ENCODE measurements around the gene STK4. TPM values are rescaled to one million over a fixed set of nuclear protein-coding genes. Genes with fewer than 3 reads are reported as not detected.
"Not testable (repeated sequence)": the region's sequence is repeated elsewhere in the genome, so short reads cannot be mapped to it uniquely, and the experiment has no call there.

STK4 gene
- total RNA-seq, 1 donor from 2014 or later: 12.7 TPM

- DNase-seq (ENCODE audit: low read depth in 2 of 2): no peak
Observed at GRCh38 chr20:45053430-45054351, 87.4 kb downstream of the STK4 start.

DNA sequence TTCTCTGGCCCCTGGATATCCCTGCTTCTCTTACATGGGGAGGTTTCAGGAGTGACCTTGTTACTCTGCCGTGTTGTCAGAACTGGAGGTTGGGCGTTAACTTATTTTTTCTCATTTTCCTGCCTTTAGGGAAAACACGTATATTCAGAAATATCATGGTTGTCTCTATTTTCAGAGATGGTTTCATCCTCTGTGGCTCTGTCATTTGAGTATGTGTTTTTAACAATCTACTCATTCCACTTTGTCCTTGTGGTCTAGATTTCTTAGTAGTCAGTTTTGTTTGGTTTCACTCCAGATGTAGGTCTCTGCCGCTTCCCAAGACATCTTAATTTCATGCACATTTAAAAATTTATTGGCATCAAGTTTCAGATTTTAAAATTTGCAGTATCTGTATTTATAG lies 88.7 kb downstream of the STK4 start:
- DNase-seq (ENCODE audit: low read depth in 2 of 2): no peak

GRCh38 chr20:45056473-45057173 lies 90.3 kb downstream of the STK4 start:
- no peak for DNase-seq (ENCODE audit: low read depth in 2 of 2)

GRCh38 chr20:45058168-45058850 lies 92.0 kb downstream of the STK4 start:
- no peak for DNase-seq (ENCODE audit: low read depth in 2 of 2)

DNA sequence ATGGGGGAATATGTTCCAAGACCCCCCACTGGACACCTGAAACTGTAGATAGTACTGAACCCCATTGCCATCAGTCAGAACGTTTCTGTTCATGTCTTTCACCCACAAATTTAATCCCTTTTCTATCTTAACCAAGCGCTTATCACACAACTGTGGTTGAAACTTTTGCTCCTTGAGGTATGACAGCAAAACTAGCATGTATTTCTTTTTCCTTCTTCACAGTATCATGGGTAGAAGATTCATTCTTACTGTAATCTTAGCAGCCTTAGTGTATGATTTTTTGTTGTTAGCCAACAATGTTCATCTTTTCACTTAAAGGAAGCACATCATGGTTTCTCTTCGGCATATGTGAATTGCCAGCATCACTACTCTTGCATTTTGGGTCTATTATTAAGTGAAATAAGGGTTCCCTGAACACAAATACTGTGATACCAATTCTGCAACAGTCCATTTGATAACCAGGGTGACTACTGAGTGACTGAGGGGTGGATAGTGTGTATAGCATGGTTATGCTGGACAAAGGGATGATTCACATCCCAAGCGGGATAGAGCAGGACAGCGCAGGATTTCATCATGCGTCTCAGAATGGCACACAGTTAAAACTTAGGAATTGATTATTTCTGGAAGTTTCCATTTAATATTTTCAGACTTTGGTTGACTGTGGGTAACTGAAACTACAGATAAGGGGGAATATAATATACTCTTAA lies 92.9 kb downstream of the STK4 start:
- DNase-seq (ENCODE audit: low read depth in 2 of 2): peak in 1 of 2 donors; percentile 79

DNA sequence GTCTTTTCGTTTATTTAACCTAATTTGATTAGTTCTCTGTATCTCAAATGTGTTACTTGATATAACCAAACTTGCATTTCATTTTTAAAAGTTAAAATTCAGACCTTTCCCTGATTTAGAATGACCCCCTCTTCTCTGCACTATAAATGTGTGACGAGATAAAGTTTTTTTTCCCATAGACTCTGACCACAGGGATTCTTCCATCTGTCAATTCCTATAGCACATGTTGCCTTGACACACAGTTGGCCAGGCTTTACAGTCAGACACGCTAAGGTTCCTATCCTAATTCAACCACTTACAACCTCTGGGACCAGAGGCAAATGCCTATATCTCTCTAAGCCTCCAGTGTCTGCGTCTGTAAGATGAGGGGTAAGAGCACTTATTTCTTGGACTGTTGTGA lies 94.0 kb downstream of the STK4 start:
- no peak for DNase-seq (ENCODE audit: low read depth in 2 of 2)

DNA sequence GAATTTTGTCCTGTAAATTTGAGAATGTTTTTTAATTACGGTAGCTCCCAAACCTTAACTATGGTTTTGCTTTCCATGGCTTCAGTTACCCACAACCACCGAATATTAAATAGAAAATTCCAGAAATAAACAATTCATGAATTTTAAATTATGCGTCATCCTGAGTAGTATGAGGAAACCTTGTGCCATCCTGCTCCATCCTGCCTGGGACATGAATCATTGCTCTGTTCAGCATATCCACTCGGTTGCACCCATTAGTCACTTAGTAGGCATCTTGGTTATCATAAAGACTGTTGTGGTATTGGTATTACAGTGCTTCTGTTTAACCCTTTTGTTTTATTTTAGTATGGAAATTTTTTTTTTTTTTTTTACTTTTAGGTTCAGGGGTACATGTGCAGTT lies 94.9 kb downstream of the STK4 start:
- peak; percentile 32 to 90 for DNase-seq (ENCODE audit: low read depth in 2 of 2)

DNA sequence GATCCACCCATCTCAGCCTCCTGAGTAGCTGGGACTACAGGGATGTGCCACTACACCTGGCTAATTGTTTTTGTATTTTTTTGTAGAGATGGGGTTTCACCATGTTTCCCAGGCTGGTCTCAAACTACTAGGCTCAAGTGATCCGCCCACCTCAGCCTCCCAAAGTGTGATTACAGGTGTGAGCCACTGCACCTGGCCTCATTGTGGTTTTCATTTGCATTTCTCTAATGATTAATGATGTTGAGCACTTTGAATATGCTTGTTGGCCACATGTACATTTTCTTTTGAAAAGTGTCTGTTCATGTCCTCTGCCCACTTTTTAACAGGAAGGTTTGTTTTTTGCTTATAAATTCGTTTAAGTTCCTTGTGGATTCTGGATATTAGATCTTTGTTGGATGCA lies 96.8 kb downstream of the STK4 start:
- not testable (repeated sequence) for DNase-seq (ENCODE audit: low read depth in 2 of 2)

DNA sequence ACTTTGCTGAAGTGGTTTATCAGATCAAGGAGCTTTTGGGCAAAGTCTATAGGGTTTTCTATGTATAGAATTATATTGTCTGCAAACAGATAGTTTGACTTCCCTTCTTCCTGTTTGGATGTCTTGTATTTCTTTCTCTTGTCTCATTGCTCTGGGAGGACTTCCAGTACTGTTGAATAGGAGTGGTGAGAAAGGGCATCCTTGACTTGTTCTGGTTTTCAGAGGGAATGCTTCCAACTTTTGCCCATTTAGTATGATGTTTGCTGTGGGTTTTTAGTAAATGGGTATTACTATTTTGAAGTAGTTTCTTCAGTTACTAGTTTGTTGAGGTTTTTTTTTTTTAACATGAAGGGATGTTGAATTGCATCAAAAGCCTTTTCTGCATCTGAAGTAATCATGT lies 98.5 kb downstream of the STK4 start:
- DNase-seq (ENCODE audit: low read depth in 2 of 2): no peak

- DNase-seq (ENCODE audit: low read depth in 2 of 2): no peak
Observed at GRCh38 chr20:45066372-45066771, 100.1 kb downstream of the STK4 start.

DNA sequence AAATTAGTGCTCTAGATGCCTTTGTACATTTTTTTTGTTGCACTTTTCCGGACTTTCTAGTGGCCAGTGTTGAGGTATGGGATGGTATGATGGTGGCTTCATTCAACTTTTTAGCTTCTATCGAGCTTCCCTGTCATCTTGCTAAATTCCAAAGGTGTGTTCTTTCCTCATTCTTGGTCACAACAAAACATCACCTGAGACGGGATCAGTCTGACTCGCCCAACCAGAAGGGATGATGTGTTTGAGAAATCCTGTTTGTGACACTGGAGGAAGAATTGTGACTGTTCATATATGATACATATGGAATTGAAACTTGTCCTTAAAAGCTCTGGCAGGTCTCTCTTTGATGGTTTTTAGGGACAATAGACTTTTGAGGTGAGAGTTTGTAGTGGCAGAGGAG lies 100.8 kb downstream of the STK4 start:
- DNase-seq (ENCODE audit: low read depth in 2 of 2): no peak

- DNase-seq (ENCODE audit: low read depth in 2 of 2): no peak
Observed at GRCh38 chr20:45067558-45067957, 101.2 kb downstream of the STK4 start.

DNA sequence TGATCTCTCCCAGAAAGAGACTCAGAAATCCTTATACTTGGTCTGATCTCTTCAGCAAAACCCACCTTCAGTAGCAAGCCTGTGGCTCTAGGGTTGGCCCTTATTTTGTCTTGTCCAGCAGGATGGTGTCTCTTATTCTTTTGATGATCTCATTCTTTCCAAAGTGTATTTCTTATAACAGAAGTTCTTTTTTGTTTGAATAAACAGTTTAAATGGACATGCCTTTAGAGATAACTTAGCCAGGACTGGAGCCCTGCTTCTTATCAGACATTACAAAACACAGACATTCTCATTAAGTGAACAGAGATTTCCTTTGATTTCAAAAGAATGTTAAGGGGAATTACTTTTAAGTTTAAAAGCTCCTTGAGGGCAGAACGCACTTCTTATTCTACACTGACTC lies 102.9 kb downstream of the STK4 start:
- no peak for DNase-seq (ENCODE audit: low read depth in 2 of 2)

- DNase-seq (ENCODE audit: low read depth in 2 of 2): peak; percentile 49 to 68
Observed at GRCh38 chr20:45070932-45071632, 104.8 kb downstream of the STK4 start.

DNA sequence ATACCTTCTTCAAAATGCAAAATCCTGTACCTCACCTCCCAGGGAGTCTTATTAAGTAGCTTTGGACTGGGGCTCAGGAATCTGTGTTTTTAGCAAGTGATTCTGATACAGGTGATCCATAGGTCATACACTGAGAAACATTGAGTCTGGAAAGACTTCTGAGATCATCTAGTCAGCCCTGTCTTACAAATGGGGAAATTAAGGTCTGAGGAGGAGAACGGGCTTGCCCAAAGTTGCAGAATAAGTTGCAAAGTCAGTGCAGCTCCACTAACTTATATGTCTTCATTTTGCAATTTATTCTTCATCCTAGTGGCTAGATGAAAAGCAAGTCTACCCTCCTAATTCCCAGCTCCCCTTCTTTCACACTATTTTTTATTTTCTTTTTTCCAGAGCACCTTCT lies 105.8 kb downstream of the STK4 start:
- DNase-seq (ENCODE audit: low read depth in 2 of 2): no peak

- DNase-seq (ENCODE audit: low read depth in 2 of 2): no peak
Observed at GRCh38 chr20:45073221-45073620, 106.9 kb downstream of the STK4 start.

GRCh38 chr20:45077559-45077958 lies 111.2 kb downstream of the STK4 start:
- DNase-seq (ENCODE audit: low read depth in 2 of 2): no peak

- peak; percentile 28 to 42 for DNase-seq (ENCODE audit: low read depth in 2 of 2)
Observed at GRCh38 chr20:45080867-45081624, 114.7 kb downstream of the STK4 start.

DNA sequence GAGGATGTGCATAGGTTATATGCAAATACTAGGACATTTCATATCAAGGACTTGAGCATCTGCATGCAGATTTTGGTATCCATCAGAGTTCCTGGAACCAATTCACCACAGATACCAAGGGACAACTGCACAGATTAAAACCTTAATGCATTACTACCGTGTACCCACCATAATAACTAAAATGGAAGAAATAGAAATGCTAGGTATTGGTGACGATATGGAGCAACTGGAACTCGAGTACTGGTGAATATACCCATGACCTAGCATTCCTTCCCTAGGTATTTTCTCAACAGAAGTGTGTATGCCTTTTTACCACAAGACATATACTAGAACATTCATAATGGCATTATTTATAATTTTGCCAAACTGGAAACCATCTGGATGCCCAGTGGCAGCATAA lies 116.2 kb downstream of the STK4 start:
- no peak for DNase-seq (ENCODE audit: low read depth in 2 of 2)

- DNase-seq (ENCODE audit: low read depth in 2 of 2): no peak
Observed at GRCh38 chr20:45083127-45083526, 116.8 kb downstream of the STK4 start.
